Activated T-helper 1 cell treated with anti-CD3 and anti-CD28 coated beads, Interleukin-12 subunit alpha, Interleukin-12 subunit beta, Interleukin-2, Interleukin-4 antibody, amounts not matched to agents 30 ng/mL and 10 ng/mL and 1 ng/mL, durations not matched to agents 14 hours and 24 hours and 36 hours (primary cell): ENCODE results near the gene PDZK1. TPM values are rescaled to one million over a fixed set of nuclear protein-coding genes. Genes with fewer than 3 reads are reported as not detected.
"Not testable (repeated sequence)": the region's sequence is repeated elsewhere in the genome, so short reads cannot be mapped to it uniquely, and the experiment has no call there.

Source experiments
- DNase-seq: peaks from one replicate; pipeline ENCODE4 v3.0.0; 2021; ENCODE audit warnings: low spot score
- H3K27ac Mint-ChIP-seq: one replicate; pipeline ENCODE4 v1.8.0; 2021; ENCODE audit warnings: mild to moderate bottlenecking, mixed read lengths
- H3K27me3 Mint-ChIP-seq: one replicate; pipeline ENCODE4 v1.8.0; 2022; ENCODE audit warnings: mild to moderate bottlenecking, moderate library complexity, mixed read lengths; ENCODE audit not compliant: insufficient read depth
- H3K36me3 Mint-ChIP-seq: one replicate; pipeline ENCODE4 v1.8.0; 2021; ENCODE audit warnings: low read depth, mixed read lengths
- H3K4me1 Mint-ChIP-seq: one replicate; pipeline ENCODE4 v1.8.0; 2021; ENCODE audit warnings: low read depth, mixed read lengths
- H3K4me3 Mint-ChIP-seq: one replicate; pipeline ENCODE4 v1.8.0; 2021; ENCODE audit warnings: mild to moderate bottlenecking, moderate library complexity, mixed read lengths
- H3K9me3 Mint-ChIP-seq: one replicate; pipeline ENCODE4 v1.8.0; 2021; ENCODE audit warnings: mixed read lengths
- intact Hi-C: fragments of 100-400 bp; cut with micrococcal nuclease; formaldehyde crosslinking; loops from one replicate; pipeline ENCODE4 v1.15.1; 2024
- total RNA-seq: library from RNA; stranded (reverse); gene quantifications from 2 replicates; pipeline ENCODE4 v1.2.3, GENCODE V29; 2022

Gene PDZK1
- total RNA-seq, 1 donor from 2014 or later: 0.18 TPM

- H3K4me3 Mint-ChIP-seq, H3K27me3 Mint-ChIP-seq, intact Hi-C loops, H3K27ac Mint-ChIP-seq, H3K9me3 Mint-ChIP-seq, H3K4me1 Mint-ChIP-seq, DNase-seq: not testable (repeated sequence)
- H3K36me3 Mint-ChIP-seq: peaks cover 14% of the 10 kb centered on the region
Measured at GRCh38 chr1:145670995-145671745, 36.0 kb downstream of the PDZK1 start.

DNA sequence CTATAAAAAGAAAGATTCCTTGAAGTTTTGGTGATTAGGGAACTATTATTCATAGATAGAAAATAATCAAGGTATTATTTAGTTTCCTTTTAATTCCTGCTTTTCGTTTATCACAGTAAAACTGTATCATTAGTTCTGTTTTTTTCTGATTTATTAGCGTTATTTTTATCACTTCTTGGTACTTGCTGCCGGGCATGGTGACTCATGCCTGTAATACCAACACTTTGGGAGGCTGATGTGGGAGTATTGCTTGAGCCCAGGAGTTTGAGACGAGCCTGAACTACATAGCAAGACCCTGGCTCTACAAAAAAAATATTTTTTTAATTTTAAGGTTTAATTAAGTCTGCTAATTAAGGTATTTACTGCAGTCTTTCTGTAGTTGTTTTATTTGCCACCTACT, 42.2 kb downstream of the PDZK1 start:
- H3K27me3 Mint-ChIP-seq, DNase-seq, H3K9me3 Mint-ChIP-seq, intact Hi-C loops, H3K4me1 Mint-ChIP-seq, H3K4me3 Mint-ChIP-seq, H3K27ac Mint-ChIP-seq: not testable (repeated sequence)
- peaks cover 15% of the 10 kb centered on the region for H3K36me3 Mint-ChIP-seq

DNA sequence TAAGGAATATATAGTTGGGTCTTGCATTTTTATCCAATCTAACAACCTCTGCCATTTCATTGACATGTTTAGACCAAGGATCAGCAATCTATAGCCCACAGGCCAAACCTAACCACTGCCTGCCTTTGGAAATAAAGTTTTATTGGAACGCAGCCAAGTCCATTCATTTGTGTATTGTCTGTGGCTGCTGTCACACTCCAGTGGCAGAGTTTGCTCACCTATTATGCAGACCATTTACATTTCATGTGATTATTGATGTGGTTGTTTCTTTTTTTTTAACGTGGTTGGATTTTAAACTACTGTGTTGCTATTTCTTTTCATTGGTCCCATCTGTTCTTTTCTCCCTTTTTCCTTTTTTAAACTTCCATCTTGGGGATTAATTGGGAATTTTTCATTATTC, 44.7 kb downstream of the PDZK1 start:
- H3K4me3 Mint-ChIP-seq, H3K9me3 Mint-ChIP-seq, H3K4me1 Mint-ChIP-seq, DNase-seq, H3K27me3 Mint-ChIP-seq, H3K27ac Mint-ChIP-seq, intact Hi-C loops: not testable (repeated sequence)
- H3K36me3 Mint-ChIP-seq: peaks cover 15% of the 10 kb centered on the region

DNA sequence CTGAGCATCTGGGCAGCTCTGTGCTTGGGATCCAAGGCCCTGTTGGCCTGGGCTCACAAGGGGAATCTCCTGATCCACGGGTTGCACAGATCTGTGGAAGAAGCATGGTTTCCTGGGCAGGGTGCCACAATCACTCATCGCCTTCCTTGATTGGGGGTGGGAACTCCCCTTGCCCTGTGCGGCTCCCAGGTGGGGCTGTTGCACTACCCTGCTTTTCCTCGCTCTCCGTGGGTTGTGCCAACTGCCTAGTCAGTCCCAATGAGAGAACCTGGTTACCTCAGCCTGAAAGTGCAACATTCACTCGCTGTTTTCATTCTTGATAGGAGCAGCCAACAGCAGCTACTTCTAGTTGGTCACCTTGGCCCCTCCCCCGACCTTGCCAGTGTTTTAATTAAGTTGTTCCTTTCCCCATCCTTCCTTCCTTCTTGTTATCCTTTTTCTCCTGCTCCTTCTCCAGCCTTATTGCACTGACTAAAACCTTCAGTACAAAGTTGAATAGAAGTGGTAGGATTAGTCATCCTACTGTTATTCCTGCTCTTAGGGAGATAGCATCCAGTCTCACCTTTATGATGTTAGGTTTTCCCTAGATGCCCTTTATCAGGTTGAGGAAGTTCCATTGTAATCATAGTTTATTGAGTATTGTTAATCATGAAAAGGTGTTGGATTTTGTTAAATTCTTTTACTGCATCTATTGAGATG, 50.8 kb downstream of the PDZK1 start:
- DNase-seq, H3K9me3 Mint-ChIP-seq, H3K4me3 Mint-ChIP-seq, H3K4me1 Mint-ChIP-seq, H3K27me3 Mint-ChIP-seq, intact Hi-C loops: not testable (repeated sequence)
- Mint-ChIP-seq H3K27ac (peak overlapping the region; percentile 48), H3K36me3 (peaks cover 12% of the 10 kb centered on the region)

- H3K27me3 Mint-ChIP-seq, H3K4me1 Mint-ChIP-seq, H3K36me3 Mint-ChIP-seq, H3K9me3 Mint-ChIP-seq, H3K4me3 Mint-ChIP-seq, intact Hi-C loops, H3K27ac Mint-ChIP-seq, DNase-seq: not testable (repeated sequence)
Measured at GRCh38 chr1:145643990-145644389, 63.2 kb downstream of the PDZK1 start.

DNA sequence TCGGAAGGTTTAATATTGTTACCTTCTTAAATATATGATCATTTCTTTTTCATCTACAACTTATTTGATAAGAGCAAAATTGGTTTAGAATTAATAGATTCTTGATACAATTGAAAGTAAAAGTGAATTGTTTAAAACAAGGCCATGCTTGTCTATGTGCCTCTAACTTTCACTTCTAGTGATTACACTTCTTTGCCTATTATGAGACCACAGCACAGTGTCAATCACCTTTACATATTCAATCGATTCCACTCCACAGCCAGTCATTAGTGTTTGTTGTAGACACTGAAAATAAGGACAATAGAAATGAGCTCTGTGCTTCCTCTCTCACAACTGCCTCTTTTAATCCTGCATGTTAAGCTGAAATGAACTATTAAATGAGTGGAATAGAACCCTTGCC, 65.3 kb downstream of the PDZK1 start:
- H3K4me1 Mint-ChIP-seq, H3K4me3 Mint-ChIP-seq, H3K36me3 Mint-ChIP-seq, DNase-seq, H3K27ac Mint-ChIP-seq, H3K27me3 Mint-ChIP-seq, H3K9me3 Mint-ChIP-seq, intact Hi-C loops: not testable (repeated sequence)

DNA sequence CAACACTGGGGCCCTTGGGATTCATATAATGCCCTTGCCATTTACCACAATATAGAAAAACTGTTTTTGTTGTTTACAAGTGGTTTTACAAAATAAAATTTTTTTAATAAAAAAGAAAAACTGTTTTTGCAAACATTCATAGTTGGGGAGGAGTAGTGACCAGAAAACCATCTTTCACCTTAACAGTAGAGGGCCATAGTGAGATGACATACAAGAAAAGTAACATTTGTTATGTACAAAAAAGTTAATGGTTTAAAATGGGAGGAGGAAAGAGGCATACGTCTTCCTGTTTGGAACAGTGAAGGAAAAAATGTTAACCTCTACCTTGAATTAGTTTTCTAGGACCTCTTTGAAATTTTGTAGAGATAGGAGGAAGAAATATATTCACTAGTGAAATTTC, 70.9 kb downstream of the PDZK1 start:
- DNase-seq, H3K27ac Mint-ChIP-seq, H3K9me3 Mint-ChIP-seq, H3K36me3 Mint-ChIP-seq, intact Hi-C loops, H3K4me1 Mint-ChIP-seq, H3K27me3 Mint-ChIP-seq, H3K4me3 Mint-ChIP-seq: not testable (repeated sequence)

DNA sequence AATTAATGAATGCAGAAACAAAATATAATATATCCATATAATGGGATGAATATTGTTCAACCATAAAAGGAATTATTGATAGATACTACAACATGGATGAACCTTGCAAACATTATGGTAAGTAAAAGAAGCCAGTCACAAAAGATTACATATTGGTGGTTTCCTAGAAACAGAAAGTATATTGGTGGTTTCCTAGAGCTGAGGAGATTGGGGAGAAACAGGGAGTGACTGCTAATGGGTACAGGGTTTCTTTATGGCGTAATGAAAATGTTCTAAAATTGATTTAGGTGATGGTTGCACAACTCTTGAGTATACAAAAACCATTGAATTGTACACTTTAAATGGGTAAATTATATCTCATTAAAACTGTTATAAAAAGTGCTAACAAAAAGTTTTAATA, 85.0 kb downstream of the PDZK1 start:
- intact Hi-C loops, H3K27me3 Mint-ChIP-seq, H3K4me3 Mint-ChIP-seq, DNase-seq, H3K27ac Mint-ChIP-seq, H3K36me3 Mint-ChIP-seq, H3K9me3 Mint-ChIP-seq, H3K4me1 Mint-ChIP-seq: not testable (repeated sequence)

Other genes with a start within 250 kb of the PDZK1 start
- gene GPR89A, start 99.4 kb downstream of the PDZK1 start, total RNA-seq: 36.6 and 38.0 TPM in 2 replicates
- gene CD160, start 12.1 kb upstream of the PDZK1 start, total RNA-seq: 0.27 TPM in 1 of 2 replicates, not detected in the other
- gene RNF115, start 116.7 kb upstream of the PDZK1 start, total RNA-seq: 18.8 and 20.0 TPM in 2 replicates
- 44.5 and 47.2 TPM in 2 replicates for gene POLR3C, start 116.8 kb upstream of the PDZK1 start, total RNA-seq
- gene NUDT17, start 138.3 kb upstream of the PDZK1 start, total RNA-seq: 3.0 TPM in 2 replicates
- 16.9 and 17.0 TPM in 2 replicates for gene PIAS3, start 151.7 kb upstream of the PDZK1 start, total RNA-seq
- 0.37 and 0.52 TPM in 2 replicates for gene ANKRD35, start 178.5 kb upstream of the PDZK1 start, total RNA-seq
- 1.9 TPM in 2 replicates for gene ITGA10, start 202.7 kb upstream of the PDZK1 start, total RNA-seq
- 30.6 and 31.2 TPM in 2 replicates for gene PEX11B, start 211.3 kb upstream of the PDZK1 start, total RNA-seq
- gene RBM8A, start 220.1 kb upstream of the PDZK1 start, total RNA-seq: 331 and 354 TPM in 2 replicates